GM18505 (cell line): ENCODE results near the gene CACNG1.

ENCODE experiments used
- ATAC-seq: cut with Tn5 transposase; IDR thresholded peaks from one replicate; pipeline ENCODE4 v1.9.1; 2021; ENCODE audit not compliant: unreplicated experiment
- POLR2A ChIP-seq: IDR thresholded peaks from 4 replicates; pipeline ENCODE4 v1.6.1; 2011; ENCODE audit warnings: borderline replicate concordance; ENCODE audit not compliant: insufficient read depth, insufficient read length; ENCODE audit errors: extremely low read depth

CACNG1 gene, protein sequence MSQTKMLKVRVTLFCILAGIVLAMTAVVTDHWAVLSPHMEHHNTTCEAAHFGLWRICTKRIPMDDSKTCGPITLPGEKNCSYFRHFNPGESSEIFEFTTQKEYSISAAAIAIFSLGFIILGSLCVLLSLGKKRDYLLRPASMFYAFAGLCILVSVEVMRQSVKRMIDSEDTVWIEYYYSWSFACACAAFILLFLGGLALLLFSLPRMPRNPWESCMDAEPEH

DNA sequence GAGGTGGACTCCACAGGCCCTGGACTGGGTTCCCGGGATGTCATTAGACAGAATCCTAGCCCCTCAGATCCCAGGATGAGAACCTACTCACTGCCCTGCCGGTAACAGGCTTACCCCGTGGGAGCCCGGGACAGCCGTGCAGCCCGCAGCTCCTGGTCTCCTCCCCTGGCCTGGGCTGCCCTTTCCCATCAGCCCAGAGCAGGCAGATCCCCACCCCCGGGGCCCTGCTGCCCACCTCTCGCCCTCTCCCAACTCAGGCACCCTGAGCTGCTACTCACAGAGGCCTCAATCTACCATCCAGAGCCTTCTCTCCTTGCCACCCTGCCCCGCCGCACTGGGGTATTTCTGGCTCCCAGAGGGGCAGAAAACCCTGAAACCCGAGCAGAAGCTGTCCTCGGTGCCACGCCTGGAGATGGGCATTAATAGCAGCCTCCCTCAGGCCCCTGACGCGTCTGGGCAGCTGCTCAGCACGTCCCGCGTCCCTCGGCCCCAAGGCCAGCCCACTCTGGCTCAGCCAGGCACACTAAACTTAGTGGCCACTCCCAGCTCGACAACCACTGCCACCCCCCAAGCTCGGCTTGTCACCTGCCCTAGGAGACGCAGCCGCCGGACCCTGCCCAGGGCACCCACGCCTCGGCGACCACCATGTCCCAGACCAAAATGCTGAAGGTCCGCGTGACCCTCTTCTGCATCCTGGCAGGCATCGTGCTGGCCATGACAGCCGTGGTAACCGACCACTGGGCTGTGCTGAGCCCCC, at the start of gene CACNG1:
TSS of gene CACNG1 (plus strand) at position 539 of the 757 bp plus-strand sequence. CDS start at position 646, 107 bp downstream.
- ATAC-seq: no peak
- no peak for TF ChIP-seq POLR2A

DNA sequence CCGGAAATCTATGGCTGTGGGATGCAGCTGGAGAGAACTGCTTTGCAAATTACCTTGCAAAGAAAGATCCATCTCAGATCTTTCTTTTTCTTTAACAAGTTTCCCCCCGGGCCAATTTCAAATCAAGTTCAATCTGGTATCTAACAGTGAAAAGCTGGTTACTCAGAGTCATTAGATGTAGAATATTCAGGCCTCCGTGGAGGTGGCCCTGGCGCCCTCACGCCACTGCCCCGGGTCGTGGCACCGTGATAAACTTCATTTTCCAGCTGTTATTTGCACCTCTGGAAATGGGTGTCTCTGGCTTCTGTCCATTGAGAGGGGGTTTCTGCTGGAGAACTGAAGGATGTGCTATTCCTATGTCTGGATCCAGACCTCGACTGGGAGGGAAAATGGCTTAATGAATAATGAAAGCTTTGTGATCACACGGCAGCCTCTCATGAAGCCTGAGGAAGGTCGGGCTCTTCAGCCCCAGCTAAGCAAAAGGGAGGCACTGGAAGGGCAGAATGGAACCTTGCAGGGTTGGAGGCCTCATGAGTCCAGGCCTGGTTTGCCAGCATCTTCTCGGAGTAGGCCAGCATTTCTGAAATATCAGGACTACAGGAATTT, 49.3 kb upstream of the CACNG1 start:
- no peak for ATAC-seq
- TF ChIP-seq POLR2A: no peak

DNA sequence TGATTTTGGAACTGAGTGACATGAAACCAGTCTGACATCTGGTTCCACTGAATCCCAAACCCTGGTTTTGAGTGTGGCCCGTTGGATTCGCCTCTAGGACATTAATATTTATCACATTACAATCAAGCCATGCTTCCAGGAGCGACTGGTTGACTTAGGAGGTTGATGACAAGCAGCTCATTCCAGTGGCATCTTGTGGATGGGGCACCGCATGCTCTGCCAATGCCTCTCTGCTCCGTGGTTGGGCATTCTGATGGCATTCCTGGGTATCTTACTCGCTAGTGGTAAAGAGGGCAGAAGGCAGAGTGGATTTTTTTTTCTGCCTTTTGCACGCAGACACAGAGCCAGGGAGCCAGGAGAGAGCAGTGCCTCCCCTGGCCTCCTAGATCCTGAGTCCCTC, 48.4 kb upstream of the CACNG1 start:
- no peak for ATAC-seq
- TF ChIP-seq POLR2A: no peak

DNA sequence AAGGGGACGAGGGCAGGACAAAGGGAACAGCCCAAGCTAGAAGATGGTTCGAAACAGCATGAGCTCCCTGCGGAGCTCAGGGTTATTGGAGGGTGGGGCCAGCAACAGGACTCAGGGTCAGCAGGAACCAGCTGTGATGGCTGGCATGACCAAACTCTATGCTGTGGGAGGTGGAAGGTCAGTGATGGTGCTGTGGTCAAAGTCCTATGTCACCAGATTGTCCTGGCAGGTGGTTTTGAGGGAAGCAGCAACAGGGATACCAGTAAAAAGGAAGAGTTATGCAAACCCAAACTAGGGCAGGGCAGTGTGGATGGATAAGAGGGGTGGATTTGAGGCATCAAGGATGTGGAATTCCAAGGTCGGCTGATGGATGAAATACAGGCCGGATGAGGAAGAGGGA, 47.4 kb upstream of the CACNG1 start:
- TF ChIP-seq POLR2A: no peak
- ATAC-seq: no peak

DNA sequence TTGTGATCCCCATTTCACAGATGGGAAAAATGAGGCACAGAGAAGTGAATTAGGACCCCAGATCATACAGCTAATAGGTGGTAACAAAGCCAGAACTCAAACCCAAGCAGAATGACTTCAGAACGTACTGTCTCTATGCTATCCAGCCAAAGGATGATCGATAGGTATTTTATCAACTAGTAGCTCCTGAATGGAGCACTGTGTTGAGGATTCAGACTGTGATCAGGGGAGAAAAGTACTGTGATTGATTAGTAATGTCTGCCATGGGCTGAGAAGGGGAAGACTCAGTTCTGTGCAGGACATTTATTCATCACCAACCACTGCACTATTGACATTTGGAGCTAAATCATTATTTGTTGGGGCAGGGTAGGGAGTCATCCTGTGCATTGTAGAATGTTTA, 41.1 kb upstream of the CACNG1 start:
- no peak for ATAC-seq
- no peak for TF ChIP-seq POLR2A

DNA sequence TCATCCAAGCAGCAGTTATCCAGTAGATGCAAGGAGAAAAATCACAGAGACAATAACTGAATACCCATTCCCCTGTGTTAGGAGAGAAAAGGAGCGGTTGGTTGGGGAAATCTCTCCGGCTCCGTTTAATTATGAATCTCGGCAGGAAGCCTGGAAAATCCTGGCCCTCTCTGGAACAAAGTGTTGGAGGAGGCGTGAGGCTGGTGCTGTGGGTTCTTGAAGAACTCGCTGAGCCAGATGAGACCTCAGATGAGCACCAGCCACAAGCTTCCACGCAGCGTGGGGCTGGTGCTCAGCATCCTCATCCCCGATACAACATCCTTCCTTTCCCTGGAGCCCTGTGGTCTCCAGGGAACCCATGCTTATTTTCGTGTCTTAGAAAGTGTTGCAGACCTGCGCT, 40.2 kb upstream of the CACNG1 start:
- TF ChIP-seq POLR2A: no peak
- ATAC-seq: no peak

DNA sequence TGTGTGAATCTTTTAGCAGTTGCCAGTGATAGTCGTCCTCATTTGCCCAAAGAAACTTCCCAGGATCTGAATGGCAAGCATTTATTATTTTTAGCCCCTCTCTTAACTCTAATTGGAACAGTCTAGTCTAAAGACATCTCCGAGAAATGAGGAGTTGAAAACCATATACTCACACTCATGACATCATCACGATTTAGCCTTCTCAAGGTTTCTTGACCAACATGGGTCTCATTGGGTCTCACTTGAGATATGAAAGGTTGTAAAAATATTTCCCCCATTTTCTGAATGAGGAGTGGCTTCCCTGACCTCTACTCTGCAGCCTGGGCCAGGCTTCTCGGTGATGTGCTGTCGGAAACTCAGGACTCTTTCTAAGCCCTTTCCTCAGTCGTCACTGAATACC, 37.1 kb upstream of the CACNG1 start:
- no peak for TF ChIP-seq POLR2A
- ATAC-seq: no peak

DNA sequence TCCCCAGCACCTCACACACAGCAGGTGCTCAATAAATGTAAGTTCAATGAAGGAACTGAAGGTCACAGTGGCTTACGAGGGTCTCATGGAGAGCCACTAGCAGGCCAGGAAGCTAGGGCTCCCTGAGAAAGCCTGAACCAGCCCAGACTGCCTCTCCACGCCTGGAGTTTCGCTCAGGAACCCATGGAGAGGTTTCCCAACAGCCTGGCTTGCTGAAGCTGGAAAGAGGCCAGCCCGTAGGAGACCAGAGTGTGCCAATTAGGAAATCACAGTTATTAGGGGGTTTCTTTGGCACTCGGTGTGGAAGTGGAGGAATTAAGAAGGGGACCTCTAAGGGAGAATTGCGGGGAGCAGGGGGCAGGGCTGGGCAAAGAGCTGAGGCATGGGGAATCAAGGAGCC, 36.3 kb upstream of the CACNG1 start:
- TF ChIP-seq POLR2A: no peak
- ATAC-seq: no peak

DNA sequence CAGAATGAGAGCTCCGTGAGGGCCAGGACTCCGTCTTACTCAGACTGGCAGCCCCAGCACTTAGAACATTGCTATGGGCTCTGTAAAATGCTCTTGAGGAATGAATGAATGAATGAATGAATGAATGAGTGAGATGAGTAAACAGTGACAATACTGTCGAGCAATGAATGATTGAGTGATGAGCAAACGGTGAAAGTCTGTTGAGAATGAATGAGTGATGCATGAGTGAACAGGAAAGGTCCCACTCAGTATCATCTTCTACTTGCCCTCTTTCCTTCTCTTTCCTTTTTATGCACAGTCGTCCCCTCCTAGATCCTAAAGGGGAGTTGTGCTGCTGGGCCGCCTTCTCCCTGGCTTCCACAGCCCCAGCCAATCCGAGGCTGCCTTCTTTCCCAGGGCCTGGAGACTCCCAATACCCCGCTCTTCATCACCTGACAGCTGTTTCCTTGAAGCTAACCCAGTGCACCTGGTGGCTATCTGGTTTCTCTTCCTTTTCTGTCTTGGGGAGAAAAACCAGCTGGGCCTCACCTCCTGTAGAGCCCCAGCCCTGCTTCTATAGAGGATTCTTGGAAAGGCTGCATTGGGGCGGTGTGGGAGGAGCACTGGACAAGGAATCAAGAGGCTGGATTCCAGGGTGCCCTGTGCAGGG, 32.7 kb upstream of the CACNG1 start:
- ATAC-seq: no peak
- no peak for TF ChIP-seq POLR2A

DNA sequence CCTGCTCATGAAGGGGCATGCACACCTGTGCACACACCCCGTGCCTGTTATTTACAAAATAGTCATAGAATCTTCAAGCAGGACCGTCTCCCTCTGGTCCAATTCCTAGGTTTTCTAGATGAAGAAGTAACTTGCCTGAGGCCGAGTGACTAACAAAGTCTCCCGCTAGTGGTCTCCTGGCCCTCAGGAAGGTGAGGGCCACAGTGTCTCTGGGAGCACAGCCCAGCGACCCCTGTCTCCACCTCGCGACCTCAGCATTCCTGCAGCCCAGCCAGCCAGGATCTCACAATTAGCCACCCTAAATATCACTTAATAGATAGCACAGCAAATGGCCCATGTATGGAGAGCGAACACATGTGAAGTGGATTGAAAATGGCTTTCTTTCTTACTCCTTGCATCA, 30.5 kb upstream of the CACNG1 start:
- ATAC-seq: no peak
- TF ChIP-seq POLR2A: no peak

DNA sequence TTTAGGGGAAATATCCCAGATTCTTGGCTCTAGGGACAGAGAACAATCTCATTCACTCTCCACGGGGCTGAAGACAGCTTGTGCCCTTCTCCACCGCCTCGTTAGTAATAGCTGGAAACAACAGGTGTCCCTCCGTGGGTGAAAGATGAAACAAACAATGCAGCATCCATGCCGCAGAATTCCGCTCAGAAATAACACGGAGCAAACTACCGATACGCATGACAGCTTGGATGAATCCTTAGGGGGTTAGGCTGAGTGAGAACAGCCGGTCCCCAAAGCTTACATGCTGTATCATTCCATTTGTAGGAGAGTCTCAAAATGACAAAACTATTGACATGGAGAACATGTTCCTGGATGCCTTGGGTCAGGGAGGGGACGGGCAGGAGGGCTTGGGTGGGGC, 29.4 kb upstream of the CACNG1 start:
- no peak for TF ChIP-seq POLR2A
- ATAC-seq: no peak

DNA sequence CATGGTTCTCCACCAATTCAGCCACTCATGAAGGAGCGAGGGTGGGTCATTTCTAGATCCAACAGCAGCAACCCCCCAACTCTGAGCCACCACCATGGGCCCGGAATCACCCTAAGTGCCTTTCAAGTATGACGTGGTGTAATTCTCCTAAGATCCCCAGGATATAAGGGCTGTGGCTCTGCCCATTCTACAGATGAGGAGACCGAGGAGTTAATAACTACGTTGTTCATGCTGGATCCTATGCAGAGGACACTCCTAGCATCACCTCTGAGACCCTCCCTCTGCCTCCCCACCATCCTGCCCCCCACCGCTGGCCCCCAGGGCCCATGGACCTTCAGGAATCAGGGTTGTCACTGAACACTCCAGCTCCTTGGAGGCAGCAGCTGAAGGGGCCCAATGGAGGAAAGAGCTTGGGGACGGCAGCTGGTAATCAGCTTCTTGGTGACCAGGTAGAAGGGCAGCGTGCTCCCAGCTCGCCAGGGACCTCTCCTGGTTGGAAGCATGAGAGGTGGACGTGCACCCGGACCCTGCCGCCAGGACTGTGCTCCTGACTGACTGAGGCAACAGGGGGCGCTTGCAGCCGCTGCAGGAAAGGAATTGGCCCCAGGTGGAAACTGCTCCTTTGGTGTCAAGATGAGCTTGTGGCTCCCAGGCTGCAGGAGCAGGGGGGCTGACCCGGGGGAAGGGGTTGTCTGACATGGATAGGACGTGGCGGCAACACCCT, 28.2 kb upstream of the CACNG1 start:
- no peak for ATAC-seq
- no peak for TF ChIP-seq POLR2A

DNA sequence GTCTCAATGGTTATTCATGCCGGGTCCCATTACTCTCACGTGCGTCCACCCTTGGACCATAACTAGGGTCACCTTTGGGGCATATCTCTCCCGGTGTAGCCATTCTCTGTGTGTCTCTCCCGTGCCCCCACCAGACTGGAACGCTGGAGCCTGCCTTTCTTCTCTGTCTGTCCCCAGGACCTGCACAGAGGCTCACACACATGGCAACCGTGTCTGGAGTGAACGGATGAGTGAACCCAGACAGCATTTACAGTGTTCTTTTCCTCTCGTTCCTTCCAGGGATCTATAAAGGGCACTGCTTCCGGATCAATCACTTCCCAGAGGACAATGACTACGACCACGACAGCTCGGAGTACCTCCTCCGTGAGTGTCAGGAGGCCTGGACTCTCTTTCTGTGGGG, 26.4 kb upstream of the CACNG1 start:
- no peak for ATAC-seq
- no peak for TF ChIP-seq POLR2A
